Keratinocyte (primary cell): ENCODE data around the gene ATP8A1. TPM values are rescaled to one million over a fixed set of nuclear protein-coding genes. Genes with fewer than 3 reads are reported as not detected.
A peak's percentile ranks its signal among the peaks of the same experiment; 100 is the strongest.

ENCODE experiments used
- DNase-seq: peaks from one replicate; pipeline ENCODE4 v3.0.0-alpha.2; 2011; ENCODE audit warnings: low read depth, missing footprints, low spot score
- FAIRE-seq: peaks from 2 replicates; lab custom pipeline; 2011; peaks lifted over from hg19 to GRCh38; lab: Jason Lieb, UNC
- H2AFZ ChIP-seq: 2 replicates; pipeline ENCODE4 v1.6.0; 2012; ENCODE audit warnings: low read length, control low read depth, inconsistent platforms; ENCODE audit not compliant: control insufficient read depth
- H3K27ac ChIP-seq: 2 replicates; pipeline ENCODE4 v1.5.1; 2011; ENCODE audit warnings: low read length; ENCODE audit not compliant: control insufficient read depth, insufficient read depth
- H3K27me3 ChIP-seq: 3 replicates; pipeline ENCODE4 v1.6.0; 2011; ENCODE audit warnings: low read length; ENCODE audit not compliant: control insufficient read depth, insufficient read depth; ENCODE audit errors: extremely low read depth
- H3K36me3 ChIP-seq, 2 experiments: 2 replicates in 1 of 2; 3 replicates in 1 of 2; pipeline ENCODE4 v1.5.1; 2011; ENCODE audit warnings: low read length in 2 of 2, mild to moderate bottlenecking in 1 of 2; ENCODE audit not compliant: control insufficient read depth in 2 of 2, insufficient read depth in 2 of 2; ENCODE audit errors: extremely low read depth in 1 of 2
- H3K4me1 ChIP-seq: 3 replicates; pipeline ENCODE4 v1.5.1; 2011; ENCODE audit warnings: low read length; ENCODE audit not compliant: control insufficient read depth, insufficient read depth; ENCODE audit errors: extremely low read depth
- H3K4me2 ChIP-seq: 3 replicates; pipeline ENCODE4 v1.6.0; 2011; ENCODE audit warnings: low read depth, low read length; ENCODE audit not compliant: control insufficient read depth, insufficient read depth; ENCODE audit errors: extremely low read depth
- H3K4me3 ChIP-seq, 3 experiments: fragments of 200-600 bp in 1 of 3; sonication (generic) in 1 of 3; 2 replicates in 2 of 3; 3 replicates in 1 of 3; pipeline ENCODE4 v1.5.1; 2011 to 2016; ENCODE audit warnings: low read length in 3 of 3, mild to moderate bottlenecking in 3 of 3, control low read depth in 2 of 3, inconsistent platforms in 1 of 3, low read depth in 1 of 3, mixed read lengths in 1 of 3, mixed run types in 1 of 3, moderate library complexity in 1 of 3; ENCODE audit not compliant: control insufficient read depth in 2 of 3, insufficient read depth in 2 of 3; ENCODE audit errors: extremely low read depth in 1 of 3
- H3K79me2 ChIP-seq: 2 replicates; pipeline ENCODE4 v1.6.0; 2012; ENCODE audit warnings: low read length; ENCODE audit not compliant: control insufficient read depth, insufficient read depth
- H3K9ac ChIP-seq: 3 replicates; pipeline ENCODE4 v1.6.0; 2011; ENCODE audit warnings: low read length; ENCODE audit not compliant: control insufficient read depth, insufficient read depth; ENCODE audit errors: extremely low read depth
- H3K9me1 ChIP-seq: 3 replicates; pipeline ENCODE4 v1.6.0; 2011; ENCODE audit warnings: low read length; ENCODE audit not compliant: control insufficient read depth, insufficient read depth; ENCODE audit errors: extremely low read depth
- H3K9me3 ChIP-seq: 2 replicates; pipeline ENCODE4 v1.5.1; 2012; ENCODE audit warnings: low read depth, low read length; ENCODE audit not compliant: control insufficient read depth
- H4K20me1 ChIP-seq: 3 replicates; pipeline ENCODE4 v1.6.0; 2011; ENCODE audit warnings: low read length; ENCODE audit not compliant: control insufficient read depth, insufficient read depth; ENCODE audit errors: extremely low read depth
- EZH2 ChIP-seq: IDR thresholded peaks from one replicate; pipeline ENCODE4 v1.6.1; 2012; ENCODE audit warnings: inconsistent platforms, mild to moderate bottlenecking, low read length, moderate library complexity
- dilution Hi-C: fragments of 300-500 bp; cut with MboI; formaldehyde crosslinking; loops from one replicate; pipeline ENCODE4 v1.7.0; 2020; ENCODE audit warnings: low sequenced_read_pairs; ENCODE audit not compliant: extremely low pct_ligation_motif_present
- polyA plus RNA-seq, 5 experiments: library from polyadenylated mRNA; depleted of rRNA in 3 of 5; stranded (reverse) in 3 of 5; stranded (forward) in 1 of 5; unstranded in 1 of 5; fragments of >200 nt; gene quantifications; 1 replicate in 1 of 5; 2 replicates in 3 of 5; 3 replicates in 1 of 5; pipeline versions ENCODE4 v1.2.1 to v1.2.3, GENCODE V29; 2011 to 2012; ENCODE audit warnings: missing spikeins in 2 of 5, low read depth in 1 of 5, low replicate concordance in 1 of 5
- TF ChIP-seq, protein P1 (sequence below), 3 experiments: IDR thresholded peaks in 1 of 3; conservative IDR thresholded peaks in 1 of 3; optimal IDR thresholded peaks in 1 of 3; 2 replicates in 2 of 3; 3 replicates in 1 of 3; pipeline versions ENCODE3 to v1.5.1; 2011; ENCODE audit warnings: low read length in 3 of 3, mild to moderate bottlenecking in 3 of 3, moderate library complexity in 2 of 3, control low read depth in 1 of 3, inconsistent platforms in 1 of 3; ENCODE audit not compliant: insufficient read depth in 2 of 3; ENCODE audit errors: extremely low read depth in 1 of 3

The ATP8A1 gene
- polyA plus RNA-seq, 1 donor (not counting 4 experiments of a cell fraction or from before 2014, with no cell fraction given): 0.20 TPM

DNA sequence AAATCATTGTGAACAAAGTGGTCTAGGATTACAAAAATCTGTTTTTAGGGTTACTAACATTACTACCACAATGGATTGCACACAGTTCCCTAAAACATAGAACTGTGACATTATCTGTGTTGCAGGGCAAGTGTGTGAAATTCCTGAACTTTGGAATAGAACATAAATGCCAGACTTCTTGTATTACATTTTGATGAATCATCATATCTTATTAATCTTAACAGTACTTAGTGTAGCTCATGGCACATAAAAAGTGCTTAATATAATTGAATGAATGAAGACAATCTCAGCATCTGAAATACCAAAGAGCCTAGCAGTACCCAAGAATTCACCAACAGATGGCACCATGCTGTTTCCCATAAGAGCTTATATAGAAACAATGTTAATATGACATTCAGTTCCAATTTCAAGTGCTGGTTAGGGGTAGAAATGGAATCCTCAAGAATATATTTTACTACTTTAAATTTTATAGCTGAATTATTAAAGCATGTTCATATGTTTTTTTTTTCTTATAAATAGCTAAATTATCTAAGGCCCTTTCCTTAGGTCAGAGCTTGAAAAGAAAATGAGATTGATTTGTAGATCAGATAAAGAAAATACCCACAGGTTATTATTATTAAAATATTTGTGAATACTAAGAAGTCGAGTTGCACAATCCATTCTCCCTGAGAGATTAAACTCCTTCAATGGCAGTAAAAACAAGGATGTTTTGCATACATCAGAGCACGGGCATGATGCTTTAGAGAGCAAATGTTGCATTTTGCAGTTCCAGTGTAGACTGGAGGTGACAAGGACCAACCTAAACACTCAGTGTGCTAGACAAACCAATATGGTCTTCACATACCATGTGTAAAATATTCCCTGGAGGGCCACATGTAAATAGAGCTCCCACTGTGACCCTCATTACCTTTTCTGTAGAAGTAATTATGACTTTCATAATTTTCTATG is 285.3 kb downstream of the ATP8A1 start:
- Histone ChIP-seq H3K9me3 (no peaks in the 10 kb centered on the region), H3K36me3 (no peaks in the 10 kb centered on the region), H3K27ac (no peak overlapping the region), H3K9ac (no peak overlapping the region), H3K79me2 (no peaks in the 10 kb centered on the region), H3K27me3 (no peaks in the 10 kb centered on the region), H3K4me3 (no peak overlapping the region), H3K9me1 (no peaks in the 10 kb centered on the region), H3K4me1 (no peaks in the 10 kb centered on the region), H3K4me2 (no peak overlapping the region), H4K20me1 (no peaks in the 10 kb centered on the region), H2AFZ (no peak overlapping the region)
- dilution Hi-C loops: no loop called here
- no peak for FAIRE-seq
- DNase-seq: no peak
- no peak for TF ChIP-seq EZH2
- TF ChIP-seq, protein P1, sequence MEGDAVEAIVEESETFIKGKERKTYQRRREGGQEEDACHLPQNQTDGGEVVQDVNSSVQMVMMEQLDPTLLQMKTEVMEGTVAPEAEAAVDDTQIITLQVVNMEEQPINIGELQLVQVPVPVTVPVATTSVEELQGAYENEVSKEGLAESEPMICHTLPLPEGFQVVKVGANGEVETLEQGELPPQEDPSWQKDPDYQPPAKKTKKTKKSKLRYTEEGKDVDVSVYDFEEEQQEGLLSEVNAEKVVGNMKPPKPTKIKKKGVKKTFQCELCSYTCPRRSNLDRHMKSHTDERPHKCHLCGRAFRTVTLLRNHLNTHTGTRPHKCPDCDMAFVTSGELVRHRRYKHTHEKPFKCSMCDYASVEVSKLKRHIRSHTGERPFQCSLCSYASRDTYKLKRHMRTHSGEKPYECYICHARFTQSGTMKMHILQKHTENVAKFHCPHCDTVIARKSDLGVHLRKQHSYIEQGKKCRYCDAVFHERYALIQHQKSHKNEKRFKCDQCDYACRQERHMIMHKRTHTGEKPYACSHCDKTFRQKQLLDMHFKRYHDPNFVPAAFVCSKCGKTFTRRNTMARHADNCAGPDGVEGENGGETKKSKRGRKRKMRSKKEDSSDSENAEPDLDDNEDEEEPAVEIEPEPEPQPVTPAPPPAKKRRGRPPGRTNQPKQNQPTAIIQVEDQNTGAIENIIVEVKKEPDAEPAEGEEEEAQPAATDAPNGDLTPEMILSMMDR (optimal IDR thresholded peaks at IDR 0.05 in 1 of 3, IDR thresholded peaks at IDR 0.05 in 1 of 3, conservative IDR thresholded peaks at IDR 0.05 in 1 of 3; ENCODE audit: extremely low read depth in 1 of 3, insufficient read depth in 2 of 3, low read length in 3 of 3): peak in 1 of 3 experiments; percentile 43

GRCh38 chr4:42369489-42369888 is 287.4 kb downstream of the ATP8A1 start:
- no peaks in the 10 kb centered on the region for H4K20me1 ChIP-seq
- no peak for FAIRE-seq
- dilution Hi-C loops: no loop called here

More at GRCh38 chr4:42369489-42369888, 287.4 kb downstream of the ATP8A1 start:
- H3K36me3 ChIP-seq: no peaks in the 10 kb centered on the region
- no peak overlapping the region for H3K27ac ChIP-seq
- DNase-seq: no peak
- H3K9ac ChIP-seq: no peak overlapping the region
- no peak for TF ChIP-seq EZH2
- TF ChIP-seq, protein P1 (optimal IDR thresholded peaks at IDR 0.05 in 1 of 3, IDR thresholded peaks at IDR 0.05 in 1 of 3, conservative IDR thresholded peaks at IDR 0.05 in 1 of 3; ENCODE audit: extremely low read depth in 1 of 3, insufficient read depth in 2 of 3, low read length in 3 of 3): no peak
- H3K27me3 ChIP-seq: no peaks in the 10 kb centered on the region
- no peaks in the 10 kb centered on the region for H3K79me2 ChIP-seq
- no peak overlapping the region for H3K4me2 ChIP-seq
- H3K9me3 ChIP-seq: no peaks in the 10 kb centered on the region
- no peaks in the 10 kb centered on the region for H3K9me1 ChIP-seq
- no peak overlapping the region for H3K4me3 ChIP-seq
- H3K4me1 ChIP-seq: no peaks in the 10 kb centered on the region
- no peak overlapping the region for H2AFZ ChIP-seq
